Brain microvascular endothelial cell (primary cell): ENCODE results near the gene MYOT.
A peak's percentile ranks its signal among the peaks of the same experiment; 100 is the strongest.

Source experiments
- DNase-seq: peaks from one replicate; pipeline ENCODE4 v3.0.0-alpha.2; 2020
- H3K27ac ChIP-seq: fragments of 250-450 bp; sonication (Bioruptor Pico); 2 replicates; pipeline ENCODE4 v1.5.1; 2020; ENCODE audit warnings: mild to moderate bottlenecking, moderate library complexity
- H3K27me3 ChIP-seq: fragments of 250-450 bp; sonication (Bioruptor Pico); replicated peaks from 2 replicates; pipeline ENCODE4 v1.5.1; 2020; ENCODE audit warnings: mild to moderate bottlenecking
- H3K36me3 ChIP-seq: fragments of 250-450 bp; sonication (Bioruptor Pico); replicated peaks from 2 replicates; pipeline ENCODE4 v1.5.1; 2020; ENCODE audit warnings: mild to moderate bottlenecking
- H3K4me3 ChIP-seq: 2 replicates; pipeline ENCODE4 v1.5.1; 2011; ENCODE audit warnings: low read depth, mild to moderate bottlenecking, control low read depth, low read length, moderate library complexity
- in situ Hi-C: cut with HindIII; loops from 2 replicates; pipeline ENCODE4 v1.10.0; 2017; ENCODE audit warnings: low sequenced_read_pairs, low pct_ligation_motif_present
- TF ChIP-seq, protein P1 (sequence below): IDR thresholded peaks from 2 replicates; pipeline ENCODE4 v1.5.1; 2011; ENCODE audit warnings: low read depth, mild to moderate bottlenecking, moderate library complexity, low read length, control low read depth, inconsistent platforms; ENCODE audit errors: missing control alignments

Gene MYOT

DNA sequence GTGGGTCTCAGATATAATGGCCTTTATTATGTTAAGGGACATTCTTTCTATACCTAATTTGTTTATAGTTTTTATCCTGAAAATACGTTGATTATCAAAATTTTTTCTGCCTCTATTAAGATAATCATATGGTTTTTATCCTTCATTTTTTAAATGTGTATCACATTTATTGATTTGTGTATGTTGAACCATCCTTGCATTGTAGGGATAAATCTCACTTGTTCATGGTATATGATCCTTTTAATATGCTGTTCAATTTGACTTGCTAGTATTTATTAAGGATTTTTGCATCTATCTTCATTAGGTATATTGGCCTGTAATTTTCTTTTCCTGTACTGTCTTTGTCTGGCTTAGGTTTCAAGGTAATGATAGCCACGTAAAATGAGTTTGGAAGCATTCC lies 47.1 kb downstream of the MYOT start:
- in situ Hi-C loops, result no loop called here
- no peak overlapping the region for H3K4me3 ChIP-seq
- H3K27me3 ChIP-seq, result no peaks in the 10 kb centered on the region
- no peak for DNase-seq
- H3K36me3 ChIP-seq, result no peaks in the 10 kb centered on the region
- no peak overlapping the region for H3K27ac ChIP-seq
- TF ChIP-seq, protein P1, sequence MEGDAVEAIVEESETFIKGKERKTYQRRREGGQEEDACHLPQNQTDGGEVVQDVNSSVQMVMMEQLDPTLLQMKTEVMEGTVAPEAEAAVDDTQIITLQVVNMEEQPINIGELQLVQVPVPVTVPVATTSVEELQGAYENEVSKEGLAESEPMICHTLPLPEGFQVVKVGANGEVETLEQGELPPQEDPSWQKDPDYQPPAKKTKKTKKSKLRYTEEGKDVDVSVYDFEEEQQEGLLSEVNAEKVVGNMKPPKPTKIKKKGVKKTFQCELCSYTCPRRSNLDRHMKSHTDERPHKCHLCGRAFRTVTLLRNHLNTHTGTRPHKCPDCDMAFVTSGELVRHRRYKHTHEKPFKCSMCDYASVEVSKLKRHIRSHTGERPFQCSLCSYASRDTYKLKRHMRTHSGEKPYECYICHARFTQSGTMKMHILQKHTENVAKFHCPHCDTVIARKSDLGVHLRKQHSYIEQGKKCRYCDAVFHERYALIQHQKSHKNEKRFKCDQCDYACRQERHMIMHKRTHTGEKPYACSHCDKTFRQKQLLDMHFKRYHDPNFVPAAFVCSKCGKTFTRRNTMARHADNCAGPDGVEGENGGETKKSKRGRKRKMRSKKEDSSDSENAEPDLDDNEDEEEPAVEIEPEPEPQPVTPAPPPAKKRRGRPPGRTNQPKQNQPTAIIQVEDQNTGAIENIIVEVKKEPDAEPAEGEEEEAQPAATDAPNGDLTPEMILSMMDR, result no peak

DNA sequence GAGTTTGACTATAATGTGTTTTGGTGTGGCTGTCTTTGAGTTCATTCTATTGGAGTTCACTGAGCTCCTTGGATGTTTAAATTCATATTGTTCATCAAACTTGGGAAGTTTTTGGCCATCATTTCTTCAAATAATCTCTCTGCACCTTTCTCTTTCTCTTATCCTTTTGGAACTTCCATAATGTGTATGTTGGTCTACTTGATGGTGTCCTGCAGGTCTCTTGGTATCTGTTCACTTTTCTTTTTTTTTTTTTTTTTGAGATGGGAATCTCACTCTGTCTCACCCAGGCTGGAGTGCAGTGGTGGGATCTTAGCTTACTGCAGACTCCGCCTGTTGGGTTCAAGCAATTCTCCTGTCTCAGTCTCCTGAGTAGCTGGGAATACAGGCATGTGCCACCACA lies 49.3 kb downstream of the MYOT start:
- in situ Hi-C loops, result no loop called here
- TF ChIP-seq, protein P1, result no peak
- DNase-seq, result no peak
- Histone ChIP-seq H3K27ac (no peak overlapping the region), H3K4me3 (no peak overlapping the region), H3K27me3 (no peaks in the 10 kb centered on the region), H3K36me3 (no peaks in the 10 kb centered on the region)

DNA sequence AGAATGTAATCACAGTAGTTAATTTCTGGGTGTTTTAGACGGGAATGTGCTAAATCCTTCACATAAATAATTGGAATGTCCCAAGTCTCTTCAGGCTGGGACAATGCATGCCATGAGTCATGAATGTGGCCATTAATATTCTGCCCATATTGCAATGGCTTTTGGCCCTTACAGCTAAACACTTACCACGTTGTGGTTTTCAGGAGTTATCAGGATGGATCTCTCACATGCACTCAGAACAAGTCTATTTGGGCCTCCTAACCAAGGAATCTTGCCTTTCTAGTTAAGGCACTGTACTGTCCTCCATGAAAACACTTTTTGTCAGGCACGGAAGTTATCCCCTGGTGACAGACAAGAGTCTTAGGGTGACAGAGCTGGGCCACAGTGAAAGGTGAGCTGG lies 54.3 kb downstream of the MYOT start:
- in situ Hi-C loops, result no loop called here
- Histone ChIP-seq H3K27me3 (no peaks in the 10 kb centered on the region), H3K27ac (no peak overlapping the region), H3K36me3 (no peaks in the 10 kb centered on the region), H3K4me3 (no peak overlapping the region)
- peak; percentile 14 for DNase-seq
- TF ChIP-seq, protein P1, result no peak

DNA sequence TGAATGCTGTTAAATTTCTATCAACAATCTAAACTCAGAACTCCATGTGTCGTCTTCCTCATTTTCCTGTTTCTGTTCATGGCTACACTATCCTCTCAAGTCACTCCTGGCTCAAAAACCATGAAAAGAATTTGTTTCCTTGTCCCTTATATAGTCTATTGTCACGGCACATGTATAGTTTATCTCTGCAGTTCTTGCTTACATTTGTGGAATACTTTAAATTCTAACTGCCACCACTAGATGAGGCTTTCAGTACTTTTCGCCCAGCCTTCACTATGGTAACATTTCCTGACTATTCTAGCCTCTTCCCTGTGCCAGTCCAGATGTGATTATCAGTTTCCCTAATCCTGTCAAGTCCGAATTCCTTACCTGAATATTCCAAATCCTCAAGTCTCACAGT lies 56.2 kb downstream of the MYOT start:
- no peaks in the 10 kb centered on the region for H3K36me3 ChIP-seq
- in situ Hi-C loops, result no loop called here
- TF ChIP-seq, protein P1, result peak; percentile 14
- H3K27ac ChIP-seq, result no peak overlapping the region
- no peak for DNase-seq
- no peak overlapping the region for H3K4me3 ChIP-seq
- H3K27me3 ChIP-seq, result no peaks in the 10 kb centered on the region

DNA sequence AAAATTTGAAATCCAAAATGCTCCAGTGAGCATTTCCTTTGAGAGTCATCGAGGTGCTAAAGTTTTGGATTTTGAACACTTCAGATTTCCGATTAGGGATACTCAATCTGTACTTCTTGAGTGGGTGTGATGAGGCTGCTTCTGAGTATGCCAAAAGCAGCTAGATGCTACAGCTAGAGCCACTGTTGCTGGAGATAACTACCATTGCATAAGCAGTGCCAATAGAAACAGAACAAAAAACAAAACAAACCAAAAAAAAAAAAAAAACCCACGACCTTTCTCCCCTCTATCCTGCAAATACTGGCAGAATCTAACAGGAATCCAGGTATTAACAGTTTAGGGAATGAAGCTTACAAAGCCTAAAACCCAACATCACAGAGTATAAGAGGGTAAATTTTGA lies 65.1 kb downstream of the MYOT start:
- no peaks in the 10 kb centered on the region for H3K27me3 ChIP-seq
- TF ChIP-seq, protein P1, result no peak
- in situ Hi-C loops, result no loop called here
- no peak for DNase-seq
- no peak overlapping the region for H3K4me3 ChIP-seq
- no peak overlapping the region for H3K27ac ChIP-seq
- H3K36me3 ChIP-seq, result peaks cover 7% of the 10 kb centered on the region

DNA sequence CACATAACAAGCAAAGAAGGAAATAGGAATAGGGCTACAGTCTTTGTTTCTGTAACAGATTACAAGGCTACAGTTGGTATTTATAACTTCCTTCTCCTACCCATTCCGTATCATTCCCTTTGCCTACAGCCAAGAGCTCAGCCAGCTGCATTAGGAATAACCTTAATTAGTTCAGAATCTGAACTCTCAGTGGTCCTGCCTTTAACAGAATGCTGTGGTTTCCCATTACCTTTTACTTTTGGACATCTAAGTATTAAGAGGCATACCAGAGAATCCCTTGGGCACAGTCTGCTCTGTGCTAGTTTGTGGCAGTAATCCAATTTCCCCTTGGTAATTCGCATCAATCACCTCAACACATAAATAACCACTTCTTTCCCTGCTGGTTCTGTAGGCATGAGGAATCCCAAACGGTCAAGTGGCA lies 65.8 kb downstream of the MYOT start:
- Histone ChIP-seq H3K4me3 (no peak overlapping the region), H3K36me3 (peaks cover 7% of the 10 kb centered on the region), H3K27me3 (no peaks in the 10 kb centered on the region), H3K27ac (no peak overlapping the region)
- no peak for DNase-seq
- in situ Hi-C loops, result no loop called here
- TF ChIP-seq, protein P1, result no peak
